ENCODE measurements around the gene TMEM82.

- TF ChIP-seq CTCF (IDR thresholded peaks at IDR 0.05) (no peak), POLR2AphosphoS5 (IDR thresholded peaks at IDR 0.05) (no peak), POLR2A (IDR thresholded peaks at IDR 0.05) (no peak), EP300 (IDR thresholded peaks at IDR 0.05) (no peak)
These were observed 15.5 kb downstream of the TMEM82 start for GRCh38 chr1:15757575-15758342.

All from stomach (tissue), 4 donors.